Neural crest cell (in vitro differentiated cells): ENCODE measurements around the gene SH3PXD2A. TPM values are rescaled to one million over a fixed set of nuclear protein-coding genes. Genes with fewer than 3 reads are reported as not detected.

Experiments used
- DNase-seq: peaks from one replicate; pipeline ENCODE4 v3.0.0; 2021; ENCODE audit warnings: low read depth, mixed read lengths, low spot score
- H3K27ac Mint-ChIP-seq: one replicate; pipeline ENCODE4 v1.8.0; 2021; ENCODE audit warnings: mild to moderate bottlenecking, mixed read lengths; ENCODE audit not compliant: unreplicated experiment
- H3K27me3 Mint-ChIP-seq: 2 replicates; pipeline ENCODE4 v1.8.0; 2021; ENCODE audit warnings: low read depth, mild to moderate bottlenecking, mixed read lengths
- H3K36me3 Mint-ChIP-seq: 2 replicates; pipeline ENCODE4 v1.8.0; 2021; ENCODE audit warnings: low read depth, mild to moderate bottlenecking, mixed read lengths
- H3K4me1 Mint-ChIP-seq: 2 replicates; pipeline ENCODE4 v1.8.0; 2021; ENCODE audit warnings: mixed read lengths
- H3K4me3 Mint-ChIP-seq: one replicate; pipeline ENCODE4 v1.8.0; 2021; ENCODE audit warnings: mild to moderate bottlenecking, mixed read lengths
- H3K9me3 Mint-ChIP-seq: 2 replicates; pipeline ENCODE4 v1.8.0; 2021; ENCODE audit warnings: mixed read lengths
- total RNA-seq: library from RNA; stranded (reverse); gene quantifications from 2 replicates; pipeline ENCODE4 v1.2.1, GENCODE V29; 2021
- TF ChIP-seq, protein P1 (sequence below): fragments of 200-600 bp; sonication (generic); conservative IDR thresholded peaks from 2 replicates; pipeline ENCODE4 v1.5.0; 2021; ENCODE audit warnings: antibody characterized with exemption, mild to moderate bottlenecking

The SH3PXD2A gene
- total RNA-seq, 1 donor from 2014 or later, result 22.8 TPM

DNA sequence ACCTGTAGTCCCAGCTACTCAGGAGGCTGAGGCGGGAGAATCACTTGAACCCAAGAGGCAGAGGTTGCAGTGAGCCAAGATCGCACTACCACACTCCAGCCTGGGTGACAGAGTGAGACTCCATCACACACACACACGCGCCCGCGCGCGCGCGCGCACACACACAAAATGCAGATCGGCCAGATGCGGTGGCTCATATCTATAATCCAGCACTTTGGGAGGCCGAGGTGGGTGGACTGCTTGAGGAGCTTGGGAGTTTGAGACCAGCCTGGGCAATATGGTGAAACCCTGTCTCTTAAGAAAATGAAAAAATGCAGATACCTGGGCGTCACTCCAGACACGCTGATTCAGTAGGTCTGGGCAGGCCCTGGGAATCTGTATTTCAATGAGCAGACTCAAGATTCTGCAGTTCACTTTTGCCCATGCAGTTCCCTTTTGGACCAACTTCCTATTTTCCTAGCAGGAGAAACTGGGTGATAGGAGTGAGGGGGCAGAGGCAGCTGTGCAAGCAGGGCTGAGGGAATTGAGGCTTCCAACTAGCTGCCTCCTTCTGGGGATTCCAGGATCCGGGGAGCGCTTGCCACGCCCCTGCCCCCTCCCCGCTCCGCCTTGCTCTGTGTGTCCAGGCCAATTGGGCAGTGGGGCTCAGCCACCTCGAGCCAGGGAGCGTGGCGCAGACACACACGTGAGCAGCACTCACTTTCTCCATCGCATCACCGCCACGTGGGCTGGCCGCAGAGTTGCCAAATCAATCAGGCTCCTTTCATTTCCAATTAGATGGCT is 173.6 kb downstream of the SH3PXD2A start:
- H3K9me3 Mint-ChIP-seq, result no peaks in the 10 kb centered on the region
- TF ChIP-seq, protein P1, sequence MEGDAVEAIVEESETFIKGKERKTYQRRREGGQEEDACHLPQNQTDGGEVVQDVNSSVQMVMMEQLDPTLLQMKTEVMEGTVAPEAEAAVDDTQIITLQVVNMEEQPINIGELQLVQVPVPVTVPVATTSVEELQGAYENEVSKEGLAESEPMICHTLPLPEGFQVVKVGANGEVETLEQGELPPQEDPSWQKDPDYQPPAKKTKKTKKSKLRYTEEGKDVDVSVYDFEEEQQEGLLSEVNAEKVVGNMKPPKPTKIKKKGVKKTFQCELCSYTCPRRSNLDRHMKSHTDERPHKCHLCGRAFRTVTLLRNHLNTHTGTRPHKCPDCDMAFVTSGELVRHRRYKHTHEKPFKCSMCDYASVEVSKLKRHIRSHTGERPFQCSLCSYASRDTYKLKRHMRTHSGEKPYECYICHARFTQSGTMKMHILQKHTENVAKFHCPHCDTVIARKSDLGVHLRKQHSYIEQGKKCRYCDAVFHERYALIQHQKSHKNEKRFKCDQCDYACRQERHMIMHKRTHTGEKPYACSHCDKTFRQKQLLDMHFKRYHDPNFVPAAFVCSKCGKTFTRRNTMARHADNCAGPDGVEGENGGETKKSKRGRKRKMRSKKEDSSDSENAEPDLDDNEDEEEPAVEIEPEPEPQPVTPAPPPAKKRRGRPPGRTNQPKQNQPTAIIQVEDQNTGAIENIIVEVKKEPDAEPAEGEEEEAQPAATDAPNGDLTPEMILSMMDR, result no peak
- peaks cover 34% of the 10 kb centered on the region for H3K4me1 Mint-ChIP-seq
- H3K27me3 Mint-ChIP-seq, result no peaks in the 10 kb centered on the region
- no peaks in the 10 kb centered on the region for H3K36me3 Mint-ChIP-seq
- H3K4me3 Mint-ChIP-seq, result no peak overlapping the region
- DNase-seq, result no peak
- no peak overlapping the region for H3K27ac Mint-ChIP-seq

DNA sequence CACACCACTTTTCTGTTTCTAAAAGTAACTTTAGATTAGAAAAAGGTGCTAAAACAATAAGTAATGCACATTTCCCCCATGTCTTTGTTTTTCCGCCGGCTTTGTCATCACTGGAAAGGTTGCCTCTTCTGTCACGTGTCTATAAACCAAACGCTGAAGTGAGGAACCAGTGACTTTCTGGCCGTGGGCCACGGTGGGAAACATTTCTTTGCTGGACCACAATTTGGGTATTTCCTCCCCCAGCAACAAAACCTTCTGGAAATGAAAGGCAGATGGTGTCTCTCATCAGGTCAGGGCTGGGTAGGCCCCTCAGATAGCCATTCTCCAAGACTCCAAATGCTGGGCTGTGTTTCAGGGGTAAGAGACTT is 174.5 kb downstream of the SH3PXD2A start:
- Mint-ChIP-seq H3K9me3 (no peaks in the 10 kb centered on the region), H3K27me3 (no peaks in the 10 kb centered on the region), H3K27ac (no peak overlapping the region), H3K4me1 (peaks cover 29% of the 10 kb centered on the region), H3K4me3 (no peak overlapping the region), H3K36me3 (no peaks in the 10 kb centered on the region)
- TF ChIP-seq, protein P1, result no peak
- no peak for DNase-seq

GRCh38 chr10:103679096-103679790 is 176.1 kb downstream of the SH3PXD2A start:
- peaks cover 24% of the 10 kb centered on the region for H3K4me1 Mint-ChIP-seq
- H3K36me3 Mint-ChIP-seq, result no peaks in the 10 kb centered on the region
- no peak overlapping the region for H3K4me3 Mint-ChIP-seq
- no peak for DNase-seq
- H3K27ac Mint-ChIP-seq, result no peak overlapping the region
- TF ChIP-seq, protein P1, result no peak
- no peaks in the 10 kb centered on the region for H3K9me3 Mint-ChIP-seq
- no peaks in the 10 kb centered on the region for H3K27me3 Mint-ChIP-seq

DNA sequence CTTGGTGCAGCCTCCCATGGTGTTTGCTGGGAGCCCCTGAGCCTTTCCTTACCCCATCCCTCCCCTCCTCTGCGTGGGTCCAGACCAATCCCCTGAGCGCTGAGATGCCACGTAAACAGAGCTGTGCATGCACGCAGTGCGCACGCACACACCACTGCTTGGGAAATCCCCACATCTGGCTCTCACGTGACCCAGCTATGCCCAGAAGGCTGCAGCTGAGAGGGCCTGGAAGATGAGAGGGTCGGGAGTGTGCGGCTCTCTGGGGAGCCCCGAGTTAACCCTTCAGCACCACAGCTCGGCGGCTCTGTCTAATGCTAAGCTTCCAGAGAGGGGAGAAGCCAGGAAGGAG is 177.2 kb downstream of the SH3PXD2A start:
- peak overlapping the region; percentile 36 for H3K27ac Mint-ChIP-seq
- no peaks in the 10 kb centered on the region for H3K36me3 Mint-ChIP-seq
- H3K4me3 Mint-ChIP-seq, result no peak overlapping the region
- peak; percentile 49 for DNase-seq
- peaks cover 28% of the 10 kb centered on the region for H3K4me1 Mint-ChIP-seq
- TF ChIP-seq, protein P1, result no peak
- H3K9me3 Mint-ChIP-seq, result no peaks in the 10 kb centered on the region
- no peaks in the 10 kb centered on the region for H3K27me3 Mint-ChIP-seq

- Mint-ChIP-seq H3K27ac (no peak overlapping the region), H3K4me3 (no peak overlapping the region), H3K36me3 (no peaks in the 10 kb centered on the region), H3K9me3 (no peaks in the 10 kb centered on the region), H3K27me3 (no peaks in the 10 kb centered on the region), H3K4me1 (peaks cover 28% of the 10 kb centered on the region)
- TF ChIP-seq, protein P1, result no peak
- no peak for DNase-seq
These were observed 177.7 kb downstream of the SH3PXD2A start for GRCh38 chr10:103677486-103678177.
